ENCODE results near the gene TOM1.
A peak's percentile ranks its signal among the peaks of the same experiment; 100 is the strongest.
"Not testable (repeated sequence)": the region's sequence is repeated elsewhere in the genome, so short reads cannot be mapped to it uniquely, and the experiment has no call there.

TOM1 gene

DNA sequence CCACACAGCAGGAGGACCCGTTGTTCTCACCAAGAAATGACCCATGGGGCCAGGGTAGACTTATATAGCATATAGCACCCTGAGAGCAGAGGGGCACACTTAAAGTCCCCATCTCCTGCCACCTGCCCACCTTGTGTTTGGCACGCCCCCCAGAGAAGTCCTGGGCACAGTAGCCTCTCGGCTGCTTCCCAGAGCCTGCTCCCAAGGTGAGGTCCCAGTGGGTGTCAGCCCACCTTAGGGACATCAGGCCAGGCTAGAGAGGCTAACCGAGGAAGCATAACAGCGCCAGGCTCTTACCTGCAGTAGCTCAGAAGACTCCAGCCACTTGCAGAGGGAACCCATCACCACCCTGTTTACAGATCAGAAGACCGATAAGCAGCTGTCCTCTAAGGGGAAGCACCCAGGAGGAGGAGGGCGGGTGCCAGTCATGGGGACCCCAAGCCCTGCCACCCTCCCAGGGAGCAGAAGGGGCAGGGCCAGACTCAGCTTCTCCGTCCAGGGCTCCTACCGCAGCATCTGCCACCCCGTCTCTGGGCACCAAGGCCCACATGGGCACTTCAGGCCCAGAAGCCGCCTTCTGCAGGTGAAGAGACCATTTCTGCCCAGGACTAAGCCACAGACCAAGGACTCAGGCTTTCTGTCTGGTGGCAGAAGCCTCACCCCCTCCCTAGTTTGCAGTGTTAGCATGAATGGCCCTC, 46.3 kb downstream of the TOM1 start:
- no peak for DNase-seq (ENCODE audit: low read depth)

DNA sequence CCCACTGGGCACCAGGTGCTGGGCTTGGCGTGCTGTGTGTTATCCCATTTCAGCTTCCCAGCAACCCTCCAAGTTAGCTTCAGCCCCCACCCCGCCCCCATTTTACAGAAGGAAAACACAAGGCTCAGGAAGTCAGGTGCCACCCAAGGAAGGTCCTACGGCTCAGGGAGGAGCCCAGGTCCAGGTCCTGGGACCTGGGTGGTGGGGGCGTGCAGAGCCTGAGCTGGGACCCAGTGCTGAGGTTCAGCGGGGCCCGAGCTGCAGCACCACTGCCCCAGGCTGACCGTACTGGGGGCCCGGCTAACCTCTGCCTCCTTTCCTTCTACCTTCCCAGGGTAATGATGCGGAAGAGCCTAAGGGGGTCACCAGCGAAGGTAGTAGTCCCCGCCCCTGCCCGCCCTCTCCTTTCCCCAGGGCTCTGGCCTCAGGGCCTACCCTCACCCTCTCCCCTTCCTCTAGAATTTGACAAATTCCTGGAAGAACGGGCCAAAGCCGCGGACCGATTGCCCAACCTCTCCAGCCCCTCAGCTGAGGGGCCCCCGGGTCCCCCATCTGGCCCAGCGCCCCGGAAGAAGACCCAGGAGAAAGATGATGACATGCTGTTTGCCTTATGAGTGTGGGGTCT, 47.0 kb downstream of the TOM1 start:
- no peak for DNase-seq (ENCODE audit: low read depth)

- no peak for DNase-seq (ENCODE audit: low read depth)
Observed at GRCh38 chr22:35347462-35347861, 47.8 kb downstream of the TOM1 start.

- no peak for DNase-seq (ENCODE audit: low read depth)
Observed at GRCh38 chr22:35348026-35348590, 48.4 kb downstream of the TOM1 start.

DNA sequence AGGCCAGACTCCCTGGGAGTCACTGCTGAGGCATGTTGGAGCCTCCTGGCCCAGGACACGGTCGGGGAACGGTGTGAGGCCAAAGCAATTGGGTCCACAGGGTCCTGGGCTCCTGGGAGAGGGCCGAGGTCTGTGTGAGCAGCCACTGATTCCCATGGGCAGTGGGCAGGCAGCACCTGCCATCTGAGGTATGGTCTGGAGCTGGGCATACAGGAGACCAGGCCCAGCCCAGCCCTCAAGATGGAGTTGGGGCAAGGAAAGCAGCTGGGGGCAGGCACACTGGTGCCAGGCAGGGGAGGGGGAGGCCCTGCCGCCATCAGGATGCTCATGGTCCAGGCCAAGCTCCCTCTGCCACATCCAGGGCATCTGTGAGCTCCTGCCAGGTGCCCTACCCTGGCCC, 49.0 kb downstream of the TOM1 start:
- DNase-seq (ENCODE audit: low read depth) = no peak

DNA sequence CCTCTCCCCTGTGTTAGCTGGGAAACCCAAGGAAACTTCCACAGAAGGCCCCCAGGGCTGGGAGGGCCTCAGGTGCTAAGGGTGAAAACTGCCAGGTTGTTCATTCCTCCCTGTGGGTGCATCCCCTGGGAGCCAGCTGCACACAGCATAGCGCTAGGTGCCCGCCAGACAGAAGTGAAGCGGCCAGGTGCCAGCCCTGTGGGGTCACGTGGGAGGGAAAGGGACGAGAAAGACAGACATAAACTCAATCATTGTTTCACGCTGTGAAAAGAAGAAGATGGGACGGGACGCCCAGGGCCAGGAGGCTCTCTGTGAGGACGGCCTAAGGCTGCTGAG, 49.6 kb downstream of the TOM1 start:
- no peak for DNase-seq (ENCODE audit: low read depth)

DNA sequence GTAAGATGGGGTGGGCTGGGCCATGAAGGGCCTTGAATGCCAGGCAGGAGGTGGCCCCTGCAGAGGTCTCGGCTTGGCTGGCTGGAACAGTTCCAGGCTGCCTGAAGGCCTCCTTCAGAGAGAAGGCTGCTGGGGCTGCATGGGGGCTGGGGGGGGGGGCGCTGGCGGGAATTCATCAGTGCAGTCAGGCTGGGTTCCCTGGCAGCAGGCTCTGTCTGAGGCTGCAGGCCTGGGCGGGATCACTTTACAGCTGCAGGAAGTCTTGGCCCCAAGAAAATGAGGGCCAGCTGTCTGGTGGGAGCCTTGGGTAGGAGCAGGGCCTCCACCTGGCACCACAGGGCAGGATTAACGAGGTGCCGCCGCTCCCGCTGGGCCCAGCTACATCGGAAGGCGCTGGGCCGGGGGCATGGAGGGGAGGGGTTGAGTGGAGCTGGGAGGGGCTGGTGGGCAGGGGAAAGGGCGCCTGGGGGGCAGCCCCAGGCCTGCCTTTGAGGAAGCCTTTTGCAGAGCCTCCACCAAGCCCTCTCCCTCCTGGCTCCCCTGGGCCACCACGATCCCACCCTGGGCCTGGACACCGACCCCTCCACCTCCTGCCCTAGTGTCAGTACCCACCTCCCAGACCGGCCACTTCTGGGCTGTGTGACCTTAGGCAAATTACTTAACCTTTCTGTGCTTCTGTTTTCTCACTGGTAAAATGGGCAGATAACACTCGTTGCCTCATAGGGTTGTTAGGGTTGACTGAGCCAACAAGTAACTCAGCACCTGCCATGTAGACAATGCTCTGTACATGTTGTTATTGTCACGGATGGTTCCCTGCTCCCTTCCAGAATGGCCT, 50.2 kb downstream of the TOM1 start:
- DNase-seq (ENCODE audit: low read depth) = no peak

DNA sequence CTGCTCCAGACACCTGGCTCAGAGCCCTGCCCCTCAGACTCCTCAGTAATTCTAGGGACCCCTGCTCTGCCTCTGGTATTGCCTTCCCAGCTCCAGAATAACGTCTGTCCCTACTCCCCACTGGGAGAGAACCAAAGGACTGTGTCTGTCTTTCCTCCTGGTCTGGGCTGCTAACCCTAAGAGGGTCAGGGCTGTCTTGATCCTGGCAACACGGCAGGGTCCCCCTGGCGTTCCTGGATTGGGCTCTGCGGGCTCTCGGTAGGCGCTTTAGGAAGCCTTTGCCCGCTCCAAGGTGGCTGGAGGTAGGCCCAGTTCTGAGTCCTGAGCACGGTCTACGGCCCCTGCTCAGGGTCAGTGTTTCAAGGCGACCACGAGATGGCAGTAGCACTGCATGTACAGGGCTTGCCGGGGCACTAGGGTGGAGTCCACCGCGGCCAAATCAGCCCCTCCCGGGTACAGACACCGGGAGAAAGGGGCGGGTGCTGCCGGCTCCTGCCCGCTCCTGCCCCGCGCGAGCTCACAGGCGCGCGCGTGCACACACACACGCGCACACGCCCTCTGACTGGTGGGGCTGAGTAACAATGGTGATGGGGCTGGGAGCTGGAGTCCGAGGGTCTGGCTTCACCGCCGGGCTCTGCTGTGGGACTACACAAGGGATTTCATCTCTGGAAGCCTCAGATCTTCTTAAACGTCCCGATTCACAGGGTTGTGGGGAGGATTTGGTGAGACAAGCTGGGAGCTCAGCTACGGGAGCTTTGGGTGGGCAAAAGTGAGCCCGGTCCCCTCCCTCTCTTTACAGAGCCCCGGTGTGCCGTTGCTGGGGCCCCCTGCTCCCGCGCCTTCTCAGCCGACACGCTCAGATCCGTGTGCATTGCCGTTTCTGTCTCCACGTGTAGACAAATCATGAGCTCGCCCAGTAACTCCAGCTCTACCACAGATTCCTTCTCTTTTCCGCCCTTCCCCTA, 51.1 kb downstream of the TOM1 start:
- peak; percentile 71 for DNase-seq (ENCODE audit: low read depth)

DNA sequence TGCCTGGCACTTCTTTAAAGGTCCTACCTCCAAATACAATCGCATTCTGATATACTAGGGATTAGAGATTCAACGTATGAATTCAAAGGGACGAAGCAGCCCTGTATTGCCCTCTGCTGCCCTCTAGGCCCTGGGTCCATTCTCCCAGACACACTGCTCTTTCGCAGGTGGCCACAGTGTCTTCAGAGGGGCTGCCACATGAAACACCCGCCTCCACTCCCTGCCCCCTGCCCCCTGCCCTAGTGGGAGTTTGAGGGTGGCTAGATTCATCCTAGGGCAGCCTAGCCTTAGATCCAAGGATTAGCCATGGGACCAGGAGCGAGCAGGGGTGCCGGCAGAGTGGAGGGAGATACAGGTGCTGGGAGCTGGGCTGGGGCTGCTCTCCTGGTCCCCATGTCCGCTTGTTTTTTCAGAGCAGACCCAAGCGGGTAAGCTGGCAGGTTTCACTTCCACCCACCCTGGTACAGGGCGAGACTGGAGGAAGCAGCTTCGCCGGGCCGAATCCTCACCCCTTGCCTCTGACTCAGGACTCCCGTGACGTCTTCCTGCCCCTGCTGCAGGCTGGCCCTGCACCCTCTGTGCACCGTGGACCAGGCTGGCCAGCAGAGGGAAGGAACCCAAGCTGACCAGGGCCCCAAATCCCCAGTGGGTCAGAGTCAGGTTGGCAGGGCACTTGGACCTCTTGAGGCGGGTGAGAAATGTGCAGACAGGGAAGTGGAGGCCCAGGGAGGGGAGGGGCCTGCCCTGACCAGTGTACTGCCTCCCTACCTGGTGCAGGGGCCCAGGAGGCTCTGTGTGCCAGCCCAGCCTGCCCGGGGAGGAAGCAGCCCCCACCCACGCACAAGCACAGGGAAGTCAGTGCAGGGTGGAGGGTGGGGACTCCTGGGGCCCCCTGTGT, 52.8 kb downstream of the TOM1 start:
- DNase-seq (ENCODE audit: low read depth) = no peak

GRCh38 chr22:35353318-35353717, 53.6 kb downstream of the TOM1 start:
- no peak for DNase-seq (ENCODE audit: low read depth)

GRCh38 chr22:35354068-35354467, 54.4 kb downstream of the TOM1 start:
- no peak for DNase-seq (ENCODE audit: low read depth)

GRCh38 chr22:35357883-35358621, 58.4 kb downstream of the TOM1 start:
- DNase-seq (ENCODE audit: low read depth) = no peak

GRCh38 chr22:35359380-35360065, 59.8 kb downstream of the TOM1 start:
- no peak for DNase-seq (ENCODE audit: low read depth)

- DNase-seq (ENCODE audit: low read depth) = no peak
Observed at GRCh38 chr22:35361001-35361558, 61.4 kb downstream of the TOM1 start.

DNA sequence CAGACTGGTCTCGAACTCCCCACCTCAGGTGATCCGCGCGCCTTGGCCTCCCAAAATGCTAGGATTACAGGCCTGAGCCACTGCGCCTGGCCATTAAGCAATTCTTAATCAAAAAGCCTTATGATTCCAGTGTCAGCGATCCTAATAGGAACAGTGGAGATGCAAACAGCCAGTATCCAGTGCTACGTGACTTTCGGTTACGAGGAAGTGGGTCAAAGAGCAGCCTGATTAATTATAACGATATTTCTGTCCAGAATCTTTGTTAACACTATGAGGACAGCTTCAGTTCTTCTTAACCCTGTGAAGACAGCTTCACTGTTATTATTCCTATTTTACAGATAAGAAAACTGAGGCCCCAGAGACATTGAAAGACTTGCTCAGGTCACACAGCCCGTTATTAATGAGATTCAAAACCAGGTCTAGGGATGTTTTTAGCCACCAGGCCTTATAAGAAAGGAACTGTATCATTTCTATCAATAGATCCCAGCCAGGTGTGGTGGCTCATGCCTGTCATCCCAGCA, 63.9 kb downstream of the TOM1 start:
- no peak for DNase-seq (ENCODE audit: low read depth)

DNA sequence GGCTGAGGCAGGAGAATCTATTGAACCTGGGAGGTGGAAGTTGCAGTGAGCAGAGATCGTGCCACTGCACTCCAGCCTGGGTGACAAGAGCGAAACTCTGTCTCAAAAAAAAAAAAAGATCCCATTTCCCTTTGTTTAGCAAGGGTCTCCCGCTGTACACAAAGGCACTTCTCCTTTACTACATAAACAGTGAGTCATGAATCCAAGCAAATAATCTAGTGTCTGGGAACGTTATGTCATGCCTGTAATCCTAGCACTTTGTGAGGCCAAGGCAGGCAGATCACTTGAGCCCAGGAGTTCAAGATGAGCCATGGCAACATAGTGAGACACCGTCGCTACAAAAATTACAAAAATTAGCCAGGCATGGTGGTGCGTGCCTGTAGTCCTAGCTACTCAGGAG, 64.5 kb downstream of the TOM1 start:
- DNase-seq (ENCODE audit: low read depth) = not testable (repeated sequence)

- no peak for DNase-seq (ENCODE audit: low read depth)
Observed at GRCh38 chr22:35367331-35367886, 67.7 kb downstream of the TOM1 start.

GRCh38 chr22:35368386-35368785, 68.7 kb downstream of the TOM1 start:
- no peak for DNase-seq (ENCODE audit: low read depth)

All from stimulated activated CD8-positive, alpha-beta memory T cell treated with anti-CD3 and anti-CD28 coated beads, Interleukin-12 subunit alpha, Interleukin-12 subunit beta, amount 100 ng/mL, for 4 hours (primary cell).